ENCODE measurements around the gene CPNE6.
"Not testable (repeated sequence)": the region's sequence is repeated elsewhere in the genome, so short reads cannot be mapped to it uniquely, and the experiment has no call there.

Gene CPNE6

GRCh38 chr14:24071144-24071697 is at the start of gene CPNE6:
Gene CPNE6 (plus strand): TSS chr14:24071562. CDS start chr14:24072937, 1,375 bp downstream.
- no peak for DNase-seq (ENCODE audit: low read depth, low spot score)

GRCh38 chr14:24024939-24025418 is 46.4 kb upstream of the CPNE6 start:
- DNase-seq (ENCODE audit: low read depth, low spot score), result not testable (repeated sequence)

GRCh38 chr14:24029687-24030086 is 41.7 kb upstream of the CPNE6 start:
- DNase-seq (ENCODE audit: low read depth, low spot score), result not testable (repeated sequence)

- not testable (repeated sequence) for DNase-seq (ENCODE audit: low read depth, low spot score)
Observed at GRCh38 chr14:24031331-24031730, 40.0 kb upstream of the CPNE6 start.

- DNase-seq (ENCODE audit: low read depth, low spot score), result no peak
Observed at GRCh38 chr14:24032727-24033418, 38.5 kb upstream of the CPNE6 start.

- DNase-seq (ENCODE audit: low read depth, low spot score), result not testable (repeated sequence)
Observed at GRCh38 chr14:24035769-24036168, 35.6 kb upstream of the CPNE6 start.

GRCh38 chr14:24036169-24036962 is 35.0 kb upstream of the CPNE6 start:
- peak; percentile 36 for DNase-seq (ENCODE audit: low read depth, low spot score)

- not testable (repeated sequence) for DNase-seq (ENCODE audit: low read depth, low spot score)
Observed at GRCh38 chr14:24036963-24037657, 34.3 kb upstream of the CPNE6 start.

- no peak for DNase-seq (ENCODE audit: low read depth, low spot score)
Observed at GRCh38 chr14:24037658-24038037, 33.7 kb upstream of the CPNE6 start.

- no peak for DNase-seq (ENCODE audit: low read depth, low spot score)
Observed at GRCh38 chr14:24038686-24039085, 32.7 kb upstream of the CPNE6 start.

GRCh38 chr14:24040692-24041091 is 30.7 kb upstream of the CPNE6 start:
- DNase-seq (ENCODE audit: low read depth, low spot score), result no peak

- DNase-seq (ENCODE audit: low read depth, low spot score), result no peak
Observed at GRCh38 chr14:24042746-24043145, 28.6 kb upstream of the CPNE6 start.

- not testable (repeated sequence) for DNase-seq (ENCODE audit: low read depth, low spot score)
Observed at GRCh38 chr14:24049002-24049401, 22.4 kb upstream of the CPNE6 start.

GRCh38 chr14:24050753-24051152 is 20.6 kb upstream of the CPNE6 start:
- not testable (repeated sequence) for DNase-seq (ENCODE audit: low read depth, low spot score)

GRCh38 chr14:24051176-24051788 is 20.1 kb upstream of the CPNE6 start:
- DNase-seq (ENCODE audit: low read depth, low spot score), result no peak

- no peak for DNase-seq (ENCODE audit: low read depth, low spot score)
Observed at GRCh38 chr14:24051789-24052655, 19.3 kb upstream of the CPNE6 start, which contains the start of gene CARMIL3. Gene CARMIL3 (plus strand): TSS chr14:24052009. CDS start chr14:24052154, 145 bp downstream.

GRCh38 chr14:24052656-24053547 is 18.5 kb upstream of the CPNE6 start:
- no peak for DNase-seq (ENCODE audit: low read depth, low spot score)

GRCh38 chr14:24053548-24054323 is 17.6 kb upstream of the CPNE6 start:
- DNase-seq (ENCODE audit: low read depth, low spot score), result no peak

- DNase-seq (ENCODE audit: low read depth, low spot score), result no peak
Observed at GRCh38 chr14:24054324-24054641, 17.1 kb upstream of the CPNE6 start.

Measured in brain pericyte (primary cell).